Measurements from ENCODE around the gene NAIF1. TPM values are rescaled to one million over a fixed set of nuclear protein-coding genes. Genes with fewer than 3 reads are reported as not detected.
A peak's percentile ranks its signal among the peaks of the same experiment; 100 is the strongest.

Gene NAIF1
- total and polyA plus RNA-seq, 2 donors (not counting 3 experiments of a cell fraction or from before 2014, with no cell fraction given) = 8.2 to 10.1 TPM

GRCh38 chr9:128080206-128080605 is 13.1 kb upstream of the NAIF1 start:
- H3K4me2 ChIP-seq (ENCODE audit: insufficient read depth, low read length) = no peak overlapping the region
- H3K9me1 ChIP-seq (replicated peaks; ENCODE audit: control insufficient read depth, extremely low read depth, insufficient read depth, low read length) = no peaks in the 10 kb centered on the region
- ChIA-PET POLR2A (interaction anchor here (1.6 kb wide), 1 partner anchor 13 kb away, joined by 3 read pairs; the partner anchor contains the start of genes NAIF1 and SLC25A25), CTCF (interaction anchor here (0.6 to 1.8 kb wide), 3 partner anchors 8 to 62 kb away, joined by 3 to 10 read pairs (median 9); no protein-coding TSS in a partner anchor)
- H4K20me1 ChIP-seq (replicated peaks; ENCODE audit: control insufficient read depth, extremely low read depth, insufficient read depth, low read length) = no peaks in the 10 kb centered on the region
- H3K4me3 ChIP-seq (replicated peaks in 1 of 3; ENCODE audit: insufficient read depth in 1 of 3, low read depth in 1 of 3, low read length in 3 of 3) = no peak overlapping the region
- BruUV-seq (replicated peaks) = no TSS peak
- H2AFZ ChIP-seq (ENCODE audit: low read depth, low read length) = no peak overlapping the region
- no peaks in the 10 kb centered on the region for H3K27me3 ChIP-seq (ENCODE audit: control insufficient read depth in 2 of 2, insufficient read depth in 2 of 2, low read length in 2 of 2)
- intact Hi-C loops (cut with micrococcal nuclease) (loop anchor here (5.0 kb wide), 1 partner anchor 43 kb away; no protein-coding TSS in a partner anchor), dilution Hi-C loops (cut with MboI; ENCODE audit: extremely low pct_ligation_motif_present, low sequenced_read_pairs) (no loop called here)
- no peaks in the 10 kb centered on the region for H3K9me3 ChIP-seq (replicated peaks; ENCODE audit: control insufficient read depth, insufficient read depth, low read length)
- DNase-seq (ENCODE audit: low read depth, low spot score) (no peak), FAIRE-seq (no peak)
- peaks cover 18% of the 10 kb centered on the region for H3K4me1 ChIP-seq (ENCODE audit: control insufficient read depth, extremely low read depth, insufficient read depth, low read length)
- no peak overlapping the region for H3K27ac ChIP-seq (ENCODE audit: insufficient read depth, low read depth, low read length)
- H3K36me3 ChIP-seq (ENCODE audit: control insufficient read depth in 2 of 2, extremely low read depth in 1 of 2, insufficient read depth in 2 of 2, low read length in 2 of 2) = no peaks in the 10 kb centered on the region
- H3K9ac ChIP-seq (replicated peaks; ENCODE audit: extremely low read depth, insufficient read depth, low read length) = no peak overlapping the region
- peaks cover 20% of the 10 kb centered on the region for H3K79me2 ChIP-seq (ENCODE audit: control insufficient read depth, insufficient read depth, low read length)
- no peak for TF ChIP-seq POLR2AphosphoS5 (IDR thresholded peaks at IDR 0.05; ENCODE audit: insufficient read depth, low read depth, low read length)

GRCh38 chr9:128078504-128079434 is 11.6 kb upstream of the NAIF1 start:
- Histone ChIP-seq H3K27ac (ENCODE audit: insufficient read depth, low read depth, low read length) (no peak overlapping the region), H2AFZ (ENCODE audit: low read depth, low read length) (no peak overlapping the region), H3K9ac (replicated peaks; ENCODE audit: extremely low read depth, insufficient read depth, low read length) (no peak overlapping the region), H3K9me3 (replicated peaks; ENCODE audit: control insufficient read depth, insufficient read depth, low read length) (no peaks in the 10 kb centered on the region), H3K9me1 (replicated peaks; ENCODE audit: control insufficient read depth, extremely low read depth, insufficient read depth, low read length) (no peaks in the 10 kb centered on the region), H3K4me3 (replicated peaks in 1 of 3; ENCODE audit: insufficient read depth in 1 of 3, low read depth in 1 of 3, low read length in 3 of 3) (no peak overlapping the region), H3K4me1 (ENCODE audit: control insufficient read depth, extremely low read depth, insufficient read depth, low read length) (peaks cover 18% of the 10 kb centered on the region), H4K20me1 (replicated peaks; ENCODE audit: control insufficient read depth, extremely low read depth, insufficient read depth, low read length) (no peaks in the 10 kb centered on the region), H3K4me2 (ENCODE audit: insufficient read depth, low read length) (no peak overlapping the region), H3K27me3 (ENCODE audit: control insufficient read depth in 2 of 2, insufficient read depth in 2 of 2, low read length in 2 of 2) (no peaks in the 10 kb centered on the region), H3K36me3 (ENCODE audit: control insufficient read depth in 2 of 2, extremely low read depth in 1 of 2, insufficient read depth in 2 of 2, low read length in 2 of 2) (no peaks in the 10 kb centered on the region), H3K79me2 (ENCODE audit: control insufficient read depth, insufficient read depth, low read length) (peaks cover 29% of the 10 kb centered on the region)
- TF ChIP-seq GATA2 (IDR thresholded peaks at IDR 0.05; ENCODE audit: insufficient read depth, insufficient read length, low read depth, low read length) (peak; percentile 65), MYC (IDR thresholded peaks at IDR 0.05; ENCODE audit: low read depth, low read length) (no peak), POLR2AphosphoS5 (IDR thresholded peaks at IDR 0.05; ENCODE audit: insufficient read depth, low read depth, low read length) (no peak), EZH2 (IDR thresholded peaks at IDR 0.05; ENCODE audit: borderline replicate concordance, low read depth, low read length, severe bottlenecking) (no peak), JUN (IDR thresholded peaks at IDR 0.05; ENCODE audit: borderline replicate concordance, insufficient read depth, insufficient read length, low read depth) (peak; percentile 14), FOS (IDR thresholded peaks at IDR 0.05; ENCODE audit: borderline replicate concordance, insufficient read depth, low read length) (peak; percentile 72), POLR2A (IDR thresholded peaks at IDR 0.05; ENCODE audit: low read depth, low read length) (no peak)
- TF ChIP-seq, protein P1, sequence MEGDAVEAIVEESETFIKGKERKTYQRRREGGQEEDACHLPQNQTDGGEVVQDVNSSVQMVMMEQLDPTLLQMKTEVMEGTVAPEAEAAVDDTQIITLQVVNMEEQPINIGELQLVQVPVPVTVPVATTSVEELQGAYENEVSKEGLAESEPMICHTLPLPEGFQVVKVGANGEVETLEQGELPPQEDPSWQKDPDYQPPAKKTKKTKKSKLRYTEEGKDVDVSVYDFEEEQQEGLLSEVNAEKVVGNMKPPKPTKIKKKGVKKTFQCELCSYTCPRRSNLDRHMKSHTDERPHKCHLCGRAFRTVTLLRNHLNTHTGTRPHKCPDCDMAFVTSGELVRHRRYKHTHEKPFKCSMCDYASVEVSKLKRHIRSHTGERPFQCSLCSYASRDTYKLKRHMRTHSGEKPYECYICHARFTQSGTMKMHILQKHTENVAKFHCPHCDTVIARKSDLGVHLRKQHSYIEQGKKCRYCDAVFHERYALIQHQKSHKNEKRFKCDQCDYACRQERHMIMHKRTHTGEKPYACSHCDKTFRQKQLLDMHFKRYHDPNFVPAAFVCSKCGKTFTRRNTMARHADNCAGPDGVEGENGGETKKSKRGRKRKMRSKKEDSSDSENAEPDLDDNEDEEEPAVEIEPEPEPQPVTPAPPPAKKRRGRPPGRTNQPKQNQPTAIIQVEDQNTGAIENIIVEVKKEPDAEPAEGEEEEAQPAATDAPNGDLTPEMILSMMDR (IDR thresholded peaks at IDR 0.05; ENCODE audit: extremely low read depth in 1 of 2, insufficient read depth in 1 of 2, low read depth in 1 of 2, low read length in 2 of 2) = no peak
- TF ChIP-seq, protein P2, sequence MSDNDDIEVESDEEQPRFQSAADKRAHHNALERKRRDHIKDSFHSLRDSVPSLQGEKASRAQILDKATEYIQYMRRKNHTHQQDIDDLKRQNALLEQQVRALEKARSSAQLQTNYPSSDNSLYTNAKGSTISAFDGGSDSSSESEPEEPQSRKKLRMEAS (IDR thresholded peaks at IDR 0.05; ENCODE audit: insufficient read depth, insufficient read length) = no peak
- CTCF ChIA-PET = interaction anchor here (0.8 to 2.3 kb wide), 8 partner anchors 9 to 136 kb away, joined by 3 to 16 read pairs (median 3); partner anchors contain the start of gene SLC25A25
- POLR2A ChIA-PET = interaction anchor here (1.5 to 2.3 kb wide), 2 partner anchors 11 to 21 kb away, joined by 4 to 8 read pairs; partner anchors contain the start of genes NAIF1 and SLC25A25
- FAIRE-seq = peak; percentile 84
- dilution Hi-C loops (cut with MboI; ENCODE audit: extremely low pct_ligation_motif_present, low sequenced_read_pairs) = no loop called here
- DNase-seq (ENCODE audit: low read depth, low spot score) = peak; percentile 53
- intact Hi-C loops (cut with micrococcal nuclease) = no loop called here
- no TSS peak for BruUV-seq (replicated peaks)

All from endothelial cell of umbilical vein (primary cell).